Thyroid gland (tissue), 4 donors: Measurements from ENCODE around the gene SPATA2.

Source experiments
- CTCF ChIP-seq, 6 experiments: fragments of 200-600 bp in 3 of 6; fragments of 450-650 bp in 3 of 6; sonication (generic) in 3 of 6; IDR thresholded peaks; one replicate each; pipeline ENCODE4 v1.5.1; 2016 to 2019; ENCODE audit warnings: antibody characterized with exemption in 6 of 6, mild to moderate bottlenecking in 2 of 6, inconsistent platforms in 1 of 6, moderate library complexity in 1 of 6
- POLR2A ChIP-seq, 2 donors: fragments of 450-650 bp; IDR thresholded peaks; one replicate each; pipeline ENCODE4 v1.6.1; 2017; ENCODE audit warnings: antibody characterized with exemption in 2 of 2, mild to moderate bottlenecking in 2 of 2, moderate library complexity in 1 of 2

GRCh38 chr20:49868538-49868937 lies 46.8 kb downstream of the SPATA2 start:
- TF ChIP-seq POLR2A (IDR thresholded peaks at IDR 0.05) (no peak), CTCF (IDR thresholded peaks at IDR 0.05) (no peak)
